ENCODE measurements around the gene NR2F6.
A peak's percentile ranks its signal among the peaks of the same experiment; 100 is the strongest.
"Not testable (repeated sequence)": the region's sequence is repeated elsewhere in the genome, so short reads cannot be mapped to it uniquely, and the experiment has no call there.

Gene NR2F6

DNA sequence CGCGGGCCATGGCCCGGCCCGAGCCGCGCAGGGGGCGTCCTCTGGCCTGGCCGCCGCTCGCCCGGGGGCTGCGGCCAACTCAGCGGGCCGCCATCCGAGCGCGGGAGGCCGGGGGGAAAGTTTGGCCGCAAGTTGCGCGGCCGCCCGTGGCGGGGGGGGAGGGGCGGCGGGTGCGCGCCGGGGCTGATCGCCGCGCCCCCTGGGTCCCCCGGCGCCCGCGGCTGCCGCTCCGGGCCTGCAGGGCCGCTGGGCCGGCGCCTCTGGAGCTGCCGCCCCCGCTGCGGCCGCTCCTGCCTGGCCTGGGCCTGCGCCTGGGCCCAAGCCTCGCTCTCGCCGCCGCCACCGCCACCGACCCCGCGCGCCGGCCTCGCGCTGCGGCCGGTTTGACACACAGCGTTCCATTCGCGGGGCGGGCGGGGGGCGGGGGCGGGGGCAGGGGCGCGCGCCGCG is at the start of gene NR2F6:
TSS of gene NR2F6 (minus strand) at position 385 of the 450 bp plus-strand sequence. CDS start 699 bp downstream, outside the sequence.
- DNase-seq (ENCODE audit: low spot score), result peak; percentile 35

DNA sequence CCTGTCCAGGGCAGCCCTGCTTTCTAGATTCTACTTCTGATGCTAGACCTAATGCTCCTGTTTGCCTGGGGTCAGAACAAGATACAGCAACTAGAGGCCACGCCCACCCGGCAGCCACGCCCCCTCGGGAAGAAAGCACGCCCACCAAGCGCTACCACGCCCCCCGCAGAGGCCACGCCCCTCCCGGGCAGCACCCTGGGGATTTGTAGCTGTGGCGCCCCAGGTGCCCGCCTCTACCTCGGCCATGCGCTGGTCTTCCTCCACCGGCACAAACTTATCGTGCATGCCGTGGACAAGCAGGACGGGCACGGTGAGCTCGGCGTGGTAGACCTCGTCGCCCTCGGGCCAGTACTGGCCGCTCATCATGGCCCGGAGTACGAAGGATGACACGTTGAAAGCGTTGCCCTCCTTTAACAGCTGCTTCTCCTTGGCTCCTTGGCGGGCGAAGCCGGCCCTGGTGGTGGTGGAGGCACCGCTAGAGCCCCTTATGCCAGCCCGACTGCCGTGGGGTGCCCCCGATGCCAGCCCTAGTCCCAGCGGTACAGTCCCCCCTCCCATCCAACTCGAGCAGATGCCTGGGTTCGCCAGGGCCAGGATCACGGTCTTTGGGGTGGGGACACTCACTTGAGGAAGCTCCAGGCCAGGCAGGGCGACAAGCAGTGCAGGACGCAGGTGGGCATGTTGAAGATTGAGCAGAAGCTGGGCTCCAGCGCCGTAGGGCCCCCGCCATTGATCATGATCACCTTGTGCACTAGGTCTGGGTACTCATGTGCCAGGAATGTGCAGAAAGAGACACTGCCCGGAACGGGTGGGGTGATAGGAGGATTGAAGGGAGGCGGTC is 48.6 kb upstream of the NR2F6 start:
- peak; percentile 42 for DNase-seq (ENCODE audit: low spot score)

DNA sequence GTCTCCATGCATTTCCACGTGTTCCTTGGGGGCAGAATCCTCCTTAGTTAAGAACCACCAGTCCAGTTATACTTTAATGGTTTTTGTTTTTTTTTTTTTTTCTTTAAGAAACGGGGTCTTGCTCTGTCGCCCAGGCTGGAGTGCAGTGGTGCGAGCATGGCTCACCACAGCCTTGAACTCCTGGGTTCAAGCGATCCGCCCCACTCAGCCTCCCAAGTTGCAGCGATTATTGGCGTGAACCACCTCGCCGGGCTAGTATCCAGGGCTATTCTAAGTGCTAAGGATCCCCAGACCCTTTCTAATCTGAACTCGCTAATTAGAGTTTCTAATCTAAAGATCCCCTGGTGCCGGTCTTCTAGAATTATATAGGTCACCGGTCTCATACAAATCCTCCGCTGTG is 47.9 kb upstream of the NR2F6 start:
- DNase-seq (ENCODE audit: low spot score), result no peak

DNA sequence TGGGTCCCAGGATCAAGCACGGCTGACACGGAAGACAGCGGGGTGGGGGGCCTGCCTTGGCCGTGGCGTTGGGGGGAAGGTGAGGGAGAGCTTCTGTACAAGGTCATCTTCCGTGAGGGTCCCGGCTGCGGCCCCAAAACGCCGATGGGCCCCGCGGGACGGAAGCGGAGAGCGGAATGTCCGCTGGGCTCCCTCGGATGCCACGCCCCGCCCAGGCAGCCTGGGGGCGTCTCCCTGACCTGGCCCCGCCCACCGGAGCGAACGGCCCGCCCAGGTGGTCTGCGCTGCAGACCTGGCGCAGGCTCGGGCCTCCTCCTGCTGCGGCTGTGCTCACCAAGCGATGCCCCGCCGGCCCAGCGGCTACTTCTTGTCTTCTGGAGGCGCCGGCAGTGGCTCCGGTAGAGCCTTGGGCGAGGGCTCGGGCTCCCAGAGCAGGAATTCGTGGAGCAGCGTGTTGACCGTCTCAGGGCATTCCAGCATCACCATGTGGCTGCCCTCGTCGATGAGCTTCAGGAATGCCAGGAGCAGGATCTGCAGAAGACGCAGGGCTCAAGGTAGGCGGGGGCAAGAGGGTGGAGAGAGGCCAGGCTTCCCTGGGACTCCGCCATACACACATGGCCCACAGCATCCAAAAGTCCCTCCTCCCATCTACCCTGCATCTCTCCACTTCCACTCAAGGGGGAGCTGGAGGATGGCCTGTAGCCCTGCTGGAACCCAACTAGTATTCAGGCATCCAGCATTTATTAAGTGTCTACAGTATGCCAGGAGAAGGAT is 46.8 kb upstream of the NR2F6 start:
- DNase-seq (ENCODE audit: low spot score), result peak; percentile 97

DNA sequence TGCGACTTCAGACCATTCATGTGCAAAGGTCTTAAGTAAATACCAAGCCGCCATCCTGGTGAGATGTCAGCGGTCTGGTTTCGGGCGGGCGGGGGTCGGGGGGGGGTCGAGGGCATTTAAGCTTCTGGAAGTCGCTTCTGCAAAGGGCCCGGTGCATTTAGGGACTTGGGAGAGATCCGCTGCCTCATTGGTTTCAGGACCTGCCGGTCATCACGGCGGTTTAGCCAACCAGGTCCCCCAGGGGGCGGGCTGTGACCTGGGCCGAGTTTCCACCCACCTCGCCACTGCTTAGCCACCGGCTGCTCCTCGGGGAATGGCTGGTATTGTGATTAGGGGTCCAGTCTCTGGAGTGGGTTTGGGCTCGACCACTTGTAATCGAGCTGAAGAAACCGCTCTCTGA is 43.8 kb upstream of the NR2F6 start:
- DNase-seq (ENCODE audit: low spot score), result peak; percentile 94

DNA sequence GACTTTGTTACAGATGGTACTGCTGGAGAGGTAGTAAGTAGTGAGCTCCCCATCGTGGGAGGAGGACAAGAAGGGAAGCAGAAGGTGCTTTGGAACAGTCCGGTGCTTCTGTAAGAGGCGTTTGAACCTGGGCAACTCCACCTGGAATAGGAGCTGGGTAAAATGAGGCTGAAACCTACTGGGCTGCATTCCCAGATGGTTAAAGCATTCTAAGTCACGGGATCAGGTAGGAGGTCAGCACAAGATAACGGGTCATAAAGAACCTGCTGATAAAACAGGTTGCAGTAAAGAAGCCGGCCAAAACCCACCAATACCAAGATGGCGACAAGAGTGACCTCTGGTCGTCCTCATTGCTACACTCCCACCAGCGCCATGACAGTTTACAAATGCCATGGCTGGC is 41.0 kb upstream of the NR2F6 start:
- DNase-seq (ENCODE audit: low spot score), result no peak

- no peak for DNase-seq (ENCODE audit: low spot score)
Measured at GRCh38 chr19:17286263-17286662, 40.5 kb upstream of the NR2F6 start.

- DNase-seq (ENCODE audit: low spot score), result no peak
Measured at GRCh38 chr19:17285415-17286135, 39.9 kb upstream of the NR2F6 start.

GRCh38 chr19:17283504-17283996 is 37.8 kb upstream of the NR2F6 start:
- DNase-seq (ENCODE audit: low spot score), result no peak

DNA sequence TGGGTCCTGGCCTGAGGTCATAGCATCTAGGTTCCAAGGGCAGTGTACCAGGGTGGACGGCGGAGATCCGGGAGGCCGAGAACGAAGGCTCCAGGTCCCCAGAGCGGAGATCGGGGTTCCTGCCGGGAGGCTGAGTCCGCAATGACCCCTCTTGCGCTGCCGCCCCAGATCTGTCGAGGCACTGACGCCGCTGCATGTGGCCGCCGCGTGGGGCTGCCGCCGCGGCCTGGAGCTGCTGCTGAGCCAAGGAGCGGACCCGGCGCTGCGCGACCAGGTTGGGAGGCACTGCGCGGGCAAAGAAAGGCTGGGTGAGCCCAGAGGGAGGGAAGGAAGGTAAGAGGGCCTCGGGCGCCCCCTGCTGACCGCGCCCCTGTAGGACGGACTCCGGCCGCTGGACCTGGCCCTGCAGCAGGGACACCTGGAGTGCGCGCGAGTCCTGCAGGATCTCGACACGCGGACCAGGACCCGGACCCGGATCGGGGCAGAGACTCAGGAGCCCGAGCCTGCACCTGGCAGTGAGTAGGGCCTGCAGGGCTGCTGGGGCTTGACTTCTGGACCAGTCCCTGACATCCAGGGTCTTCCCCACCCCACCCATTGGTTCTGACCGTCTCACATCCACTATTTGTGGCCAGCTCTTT is 36.9 kb upstream of the NR2F6 start:
- DNase-seq (ENCODE audit: low spot score), result peak; percentile 84

GRCh38 chr19:17281391-17282304 is 35.9 kb upstream of the NR2F6 start, which contains the start of gene ANKLE1:
Gene ANKLE1, plus strand, starts transcription at chr19:17281901. Its CDS starts 20 bp downstream, at chr19:17281921.
- peak; percentile 35 for DNase-seq (ENCODE audit: low spot score)

DNA sequence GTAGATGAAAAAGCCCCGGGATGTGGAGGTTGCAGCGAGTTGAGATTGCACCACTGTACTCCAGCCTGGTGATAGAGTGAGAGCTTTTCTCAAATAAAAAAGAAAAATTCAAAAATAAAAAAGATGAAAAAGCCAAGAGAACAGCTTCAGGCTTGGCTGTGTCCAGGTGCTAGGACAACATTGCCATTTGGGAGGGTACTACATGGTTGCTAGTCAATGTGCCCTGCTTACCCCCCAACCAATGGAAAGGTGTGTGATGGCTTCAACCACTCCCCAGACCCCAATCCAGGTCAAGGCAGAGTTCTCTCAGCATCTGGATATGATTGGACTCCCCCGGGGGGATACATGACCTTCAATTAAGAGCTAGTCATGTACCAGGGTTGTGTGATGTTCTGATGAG is 33.7 kb upstream of the NR2F6 start:
- no peak for DNase-seq (ENCODE audit: low spot score)

- no peak for DNase-seq (ENCODE audit: low spot score)
Measured at GRCh38 chr19:17275441-17276175, 29.9 kb upstream of the NR2F6 start.

DNA sequence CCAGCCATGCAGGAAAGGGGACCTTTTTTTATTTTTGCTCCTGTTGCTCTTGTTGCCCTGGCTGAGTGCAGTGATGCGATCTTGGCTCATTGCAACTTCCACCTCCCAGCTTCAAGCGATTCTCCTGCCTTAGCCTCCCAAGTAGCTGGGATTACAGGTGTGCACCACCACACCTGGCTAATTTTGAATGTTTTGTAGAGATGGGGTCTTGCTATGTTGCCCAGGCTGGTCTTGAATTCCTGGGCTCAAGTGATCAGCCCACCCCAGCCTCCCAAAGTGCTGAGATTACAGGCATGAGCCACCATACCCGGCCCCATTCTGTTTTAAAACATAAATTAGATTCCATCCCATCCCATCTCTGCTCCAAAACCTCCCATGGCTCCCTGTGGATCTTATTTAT is 29.2 kb upstream of the NR2F6 start:
- DNase-seq (ENCODE audit: low spot score), result not testable (repeated sequence)

GRCh38 chr19:17268754-17269153 is 23.0 kb upstream of the NR2F6 start:
- DNase-seq (ENCODE audit: low spot score), result no peak

GRCh38 chr19:17266975-17267788 is 21.5 kb upstream of the NR2F6 start, which contains the start of gene BABAM1:
Gene BABAM1, plus strand, starts transcription at chr19:17267443. Its CDS starts 1,364 bp downstream, at chr19:17268807.
- DNase-seq (ENCODE audit: low spot score), result peak; percentile 100

GRCh38 chr19:17266589-17266974 is 20.9 kb upstream of the NR2F6 start:
- DNase-seq (ENCODE audit: low spot score), result no peak

DNA sequence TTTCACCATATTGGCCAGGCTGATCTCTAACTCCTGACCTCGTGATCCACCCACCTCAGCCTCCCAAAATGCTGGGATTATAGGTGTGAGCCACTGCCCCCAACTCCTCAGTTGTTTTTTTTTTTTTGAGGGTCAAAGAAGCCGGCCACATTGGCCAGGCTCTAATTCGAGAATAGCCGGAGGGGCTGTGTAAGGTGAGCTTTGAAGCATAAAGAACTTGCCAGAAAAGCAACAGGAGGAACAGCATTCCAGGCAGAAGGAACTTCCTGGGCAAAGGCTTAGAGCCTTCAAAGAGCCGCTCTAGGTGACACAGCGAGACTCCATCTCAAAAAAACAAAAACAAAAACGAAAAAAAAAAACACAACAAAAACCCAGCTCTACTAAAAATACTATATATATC is 20.3 kb upstream of the NR2F6 start:
- no peak for DNase-seq (ENCODE audit: low spot score)

DNA sequence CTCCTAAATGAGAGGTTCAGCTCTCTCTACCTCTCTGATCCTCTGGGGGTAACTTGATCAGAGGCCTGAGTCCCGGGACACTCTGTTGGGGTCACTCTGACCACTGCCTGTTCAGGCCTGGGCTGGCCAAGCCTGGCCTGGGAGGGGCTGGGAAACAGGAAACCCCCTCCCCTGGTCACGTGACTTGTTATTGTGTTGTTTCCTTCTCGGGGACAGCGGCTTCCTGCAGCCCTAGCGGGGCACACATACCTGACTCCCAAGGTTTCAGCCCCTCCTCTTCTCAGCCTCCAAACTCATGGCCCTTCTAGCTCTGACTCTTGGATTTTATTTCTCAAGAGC is 18.9 kb upstream of the NR2F6 start, which contains the start of gene USHBP1:
TSS of gene USHBP1 (minus strand) at position 105 of the 339 bp plus-strand sequence. CDS start 446 bp downstream, outside the sequence.
- no peak for DNase-seq (ENCODE audit: low spot score)

Measured in AG08395 (cell line).